GM12891 (cell line): ENCODE results near the gene MMADHC.

Source experiments
- POLR2A ChIP-seq: IDR thresholded peaks from 2 replicates; pipeline ENCODE4 v1.6.1; 2011; ENCODE audit warnings: low read depth, low read length, control low read depth
- POLR2AphosphoS5 ChIP-seq: IDR thresholded peaks from 2 replicates; pipeline ENCODE4 v1.6.1; 2011; ENCODE audit warnings: low read depth, low read length, control low read depth
- TAF1 ChIP-seq: IDR thresholded peaks from 2 replicates; pipeline ENCODE4 v1.6.1; 2011; ENCODE audit warnings: low read depth, low read length, control low read depth

DNA sequence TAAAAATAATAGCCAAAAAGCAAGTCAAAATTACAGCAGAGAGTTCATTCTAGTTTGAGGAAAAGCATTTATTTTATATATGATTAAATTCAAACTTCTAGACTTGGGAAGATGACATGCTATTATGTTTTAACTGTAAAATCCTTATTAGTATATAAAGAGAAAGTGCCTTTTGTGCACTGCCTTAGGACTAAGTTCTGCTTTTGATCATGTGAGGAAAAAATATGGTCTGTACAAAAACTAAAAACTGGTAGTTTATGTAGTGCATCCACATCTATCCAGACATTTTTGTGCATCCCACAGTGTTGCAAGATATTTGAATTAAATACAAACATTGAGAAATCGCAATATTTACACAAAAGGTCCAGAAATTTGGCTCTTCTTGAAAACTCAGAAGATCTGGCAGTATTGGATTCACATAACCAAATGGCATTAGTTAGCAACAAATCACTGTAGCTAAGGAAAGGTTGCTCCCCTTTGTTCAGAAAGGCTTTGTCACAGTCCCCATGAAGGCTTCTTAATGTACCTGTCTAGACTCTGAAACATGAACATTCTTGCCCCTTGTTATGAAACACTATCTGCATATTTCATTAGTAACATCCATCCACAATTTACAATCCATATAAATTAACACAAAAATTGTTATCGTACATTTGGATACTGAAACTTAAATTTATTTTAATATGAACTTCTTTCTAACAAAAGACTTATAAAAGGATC is 2.2 kb downstream of the MMADHC start:
- TF ChIP-seq TAF1 (no peak), POLR2A (no peak), POLR2AphosphoS5 (no peak)
